GM18498 (cell line): ENCODE measurements around the gene ABCB10.
"Not testable (repeated sequence)": the region's sequence is repeated elsewhere in the genome, so short reads cannot be mapped to it uniquely, and the experiment has no call there.

Experiments used
- ATAC-seq: cut with Tn5 transposase; IDR thresholded peaks from one replicate; pipeline ENCODE4 v1.9.1; 2021; ENCODE audit warnings: mild to moderate bottlenecking, moderate library complexity; ENCODE audit not compliant: unreplicated experiment

Gene ABCB10

GRCh38 chr1:229558460-229559335, at the start of gene ABCB10:
ABCB10 (minus strand) TSS chr1:229558707; CDS start chr1:229558652, 55 bp downstream.
- ATAC-seq: peak; percentile 82

- ATAC-seq: no peak
These were observed 48.9 kb upstream of the ABCB10 start for GRCh38 chr1:229607370-229607769.

GRCh38 chr1:229603371-229604005, 45.0 kb upstream of the ABCB10 start:
- no peak for ATAC-seq

GRCh38 chr1:229600229-229600628, 41.7 kb upstream of the ABCB10 start:
- ATAC-seq: no peak

- no peak for ATAC-seq
These were observed 40.9 kb upstream of the ABCB10 start for GRCh38 chr1:229599218-229599954.

GRCh38 chr1:229597877-229598276, 39.4 kb upstream of the ABCB10 start:
- no peak for ATAC-seq

GRCh38 chr1:229596925-229597699, 38.6 kb upstream of the ABCB10 start:
- ATAC-seq: no peak

GRCh38 chr1:229595876-229596275, 37.4 kb upstream of the ABCB10 start:
- not testable (repeated sequence) for ATAC-seq

GRCh38 chr1:229594227-229595008, 35.9 kb upstream of the ABCB10 start:
- no peak for ATAC-seq

GRCh38 chr1:229593800-229594199, 35.3 kb upstream of the ABCB10 start:
- no peak for ATAC-seq

GRCh38 chr1:229590119-229590518, 31.6 kb upstream of the ABCB10 start:
- no peak for ATAC-seq

- ATAC-seq: no peak
These were observed 26.8 kb upstream of the ABCB10 start for GRCh38 chr1:229585338-229585737.

- ATAC-seq: no peak
These were observed 24.2 kb upstream of the ABCB10 start for GRCh38 chr1:229582715-229583114.

- ATAC-seq: no peak
These were observed 23.6 kb upstream of the ABCB10 start for GRCh38 chr1:229582011-229582694.

GRCh38 chr1:229581485-229581884, 23.0 kb upstream of the ABCB10 start:
- no peak for ATAC-seq

- peak; percentile 91 for ATAC-seq
These were observed 20.7 kb upstream of the ABCB10 start for GRCh38 chr1:229579059-229579673.

GRCh38 chr1:229578168-229579058, 19.9 kb upstream of the ABCB10 start:
- peak; percentile 50 for ATAC-seq
